Glomerular endothelial cell (primary cell): ENCODE measurements around the gene ZNF512B. TPM values are rescaled to one million over a fixed set of nuclear protein-coding genes. Genes with fewer than 3 reads are reported as not detected.
"Not testable (repeated sequence)": the region's sequence is repeated elsewhere in the genome, so short reads cannot be mapped to it uniquely, and the experiment has no call there.

Experiments used
- DNase-seq: peaks from one replicate; pipeline ENCODE4 v3.0.0-alpha.2; 2011; ENCODE audit warnings: low read depth, low spot score; ENCODE audit errors: extremely low read depth
- total RNA-seq: library from RNA; depleted of rRNA; stranded (reverse); fragments of >200 nt; gene quantifications from 2 replicates; pipeline ENCODE4 v1.2.3, GENCODE V29; 2015

The ZNF512B gene
- 15.9 and 24.3 TPM in 2 replicates for total RNA-seq

- no peak for DNase-seq
Observed at GRCh38 chr20:63969838-63970713, at the start of gene ZNF512B. Gene ZNF512B, minus strand, starts transcription at chr20:63969930. Its CDS starts 1,980 bp downstream, at chr20:63967950.

- DNase-seq = no peak
Observed at GRCh38 chr20:64015635-64016034, 45.9 kb upstream of the ZNF512B start.

- not testable (repeated sequence) for DNase-seq
Observed at GRCh38 chr20:64012385-64013154, 42.8 kb upstream of the ZNF512B start.

GRCh38 chr20:64011366-64011779 lies 41.6 kb upstream of the ZNF512B start:
- no peak for DNase-seq

- DNase-seq = no peak
Observed at GRCh38 chr20:64010711-64011237, 41.0 kb upstream of the ZNF512B start.

- no peak for DNase-seq
Observed at GRCh38 chr20:64009811-64010387, 40.2 kb upstream of the ZNF512B start.

DNA sequence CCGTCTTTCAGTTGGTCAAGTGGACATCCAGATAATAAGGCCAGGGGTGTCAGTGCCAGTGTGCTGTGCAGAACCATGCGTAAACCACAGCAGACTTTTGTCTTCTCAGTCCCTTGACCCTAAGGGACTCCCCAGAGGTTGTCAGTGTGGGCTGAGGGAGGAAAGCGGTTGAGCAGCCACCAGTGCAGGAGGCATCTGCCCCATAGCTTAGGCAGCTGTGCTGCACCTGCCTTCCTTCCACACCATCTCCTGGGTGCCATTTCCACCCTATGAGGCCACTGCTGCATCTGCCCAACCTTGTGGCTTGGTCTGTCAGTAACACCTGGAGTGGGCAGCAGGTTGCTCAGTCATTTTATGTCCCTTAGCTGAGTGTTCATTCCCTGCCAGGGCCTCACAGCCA lies 37.2 kb upstream of the ZNF512B start:
- DNase-seq = no peak

DNA sequence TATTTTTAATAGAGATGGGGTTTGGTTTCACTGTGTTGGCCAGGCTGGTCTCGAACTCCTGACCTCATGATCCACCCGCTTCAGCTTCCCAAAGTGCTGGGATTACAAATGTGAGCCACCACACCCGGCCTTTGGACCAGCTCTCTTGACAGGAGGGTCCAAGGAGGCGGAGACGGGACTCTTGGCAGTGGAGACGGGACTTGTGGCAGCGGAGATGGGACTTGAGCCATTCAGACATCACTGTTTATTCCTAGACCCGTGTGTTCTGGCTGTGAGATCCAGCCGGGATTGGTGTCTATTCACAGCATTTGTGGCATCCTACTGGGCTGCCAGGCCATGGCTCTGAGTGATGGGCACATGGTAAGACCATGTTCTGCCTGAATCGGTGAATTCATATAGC lies 36.8 kb upstream of the ZNF512B start:
- DNase-seq = no peak

- DNase-seq = no peak
Observed at GRCh38 chr20:64005394-64005793, 35.7 kb upstream of the ZNF512B start.

GRCh38 chr20:64003960-64004725 lies 34.4 kb upstream of the ZNF512B start:
- DNase-seq = no peak

DNA sequence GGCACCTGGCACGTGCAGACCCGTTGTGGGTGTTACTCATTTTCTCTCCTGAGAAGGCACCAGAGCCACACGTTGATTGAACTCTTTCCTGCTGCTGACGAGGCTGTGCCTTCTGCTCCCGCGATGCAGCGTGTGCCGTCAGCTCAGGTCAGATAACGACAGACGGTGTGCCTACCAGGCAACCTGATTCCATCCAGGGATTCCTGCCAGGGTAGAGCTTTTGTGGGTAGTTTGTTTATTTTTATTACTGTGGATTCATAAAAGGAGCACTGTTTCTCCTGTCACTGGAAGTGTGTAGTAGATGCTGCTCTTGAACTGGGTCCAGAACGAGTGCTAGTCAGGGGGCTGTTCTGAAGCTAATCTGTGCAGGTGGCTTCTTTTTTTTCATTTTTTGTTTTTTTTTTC lies 31.9 kb upstream of the ZNF512B start:
- DNase-seq = no peak

DNA sequence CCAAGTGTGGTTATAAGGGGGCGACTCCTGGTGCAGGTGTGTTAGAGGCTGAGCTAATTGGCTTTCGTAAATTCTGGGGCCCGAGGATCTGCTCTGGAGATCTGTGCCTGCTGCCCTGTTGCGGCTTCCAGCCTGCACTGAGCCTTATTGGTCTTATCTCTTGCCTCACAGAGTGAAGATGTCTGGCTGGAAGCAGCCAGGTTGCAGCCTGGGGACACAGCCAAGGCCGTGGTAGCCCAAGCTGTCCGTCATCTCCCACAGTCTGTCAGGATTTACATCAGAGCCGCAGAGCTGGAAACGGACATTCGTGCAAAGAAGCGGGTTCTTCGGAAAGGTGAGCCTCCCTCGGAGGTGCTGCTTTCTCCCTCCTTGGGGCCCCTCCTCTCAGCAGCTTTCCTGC lies 31.2 kb upstream of the ZNF512B start:
- DNase-seq = no peak

DNA sequence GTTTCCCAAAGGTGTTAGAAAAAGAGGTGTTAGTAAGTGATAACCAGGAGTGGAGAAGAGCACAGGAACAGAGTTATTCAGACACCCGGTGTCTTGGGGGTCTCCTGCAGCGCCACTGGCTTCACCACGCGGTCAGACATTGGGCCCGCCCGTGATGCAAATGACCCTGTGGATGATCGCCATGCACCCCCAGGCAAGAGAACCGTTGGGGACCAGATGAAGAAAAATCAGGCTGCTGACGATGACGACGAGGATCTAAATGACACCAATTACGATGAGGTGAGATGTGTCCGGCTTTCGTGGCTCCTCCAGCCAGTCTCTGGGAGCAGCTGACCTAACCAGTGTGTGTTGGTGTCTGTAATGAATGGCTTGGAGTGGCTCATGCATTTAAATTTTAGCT lies 13.2 kb upstream of the ZNF512B start:
- DNase-seq = no peak

GRCh38 chr20:63980806-63981728 lies 11.3 kb upstream of the ZNF512B start, which contains the start of gene PRPF6:
Gene PRPF6, plus strand, starts transcription at chr20:63981132. Its CDS starts 114 bp downstream, at chr20:63981246.
- DNase-seq = peak; percentile 55

GRCh38 chr20:63980317-63980805 lies 10.6 kb upstream of the ZNF512B start:
- no peak for DNase-seq

DNA sequence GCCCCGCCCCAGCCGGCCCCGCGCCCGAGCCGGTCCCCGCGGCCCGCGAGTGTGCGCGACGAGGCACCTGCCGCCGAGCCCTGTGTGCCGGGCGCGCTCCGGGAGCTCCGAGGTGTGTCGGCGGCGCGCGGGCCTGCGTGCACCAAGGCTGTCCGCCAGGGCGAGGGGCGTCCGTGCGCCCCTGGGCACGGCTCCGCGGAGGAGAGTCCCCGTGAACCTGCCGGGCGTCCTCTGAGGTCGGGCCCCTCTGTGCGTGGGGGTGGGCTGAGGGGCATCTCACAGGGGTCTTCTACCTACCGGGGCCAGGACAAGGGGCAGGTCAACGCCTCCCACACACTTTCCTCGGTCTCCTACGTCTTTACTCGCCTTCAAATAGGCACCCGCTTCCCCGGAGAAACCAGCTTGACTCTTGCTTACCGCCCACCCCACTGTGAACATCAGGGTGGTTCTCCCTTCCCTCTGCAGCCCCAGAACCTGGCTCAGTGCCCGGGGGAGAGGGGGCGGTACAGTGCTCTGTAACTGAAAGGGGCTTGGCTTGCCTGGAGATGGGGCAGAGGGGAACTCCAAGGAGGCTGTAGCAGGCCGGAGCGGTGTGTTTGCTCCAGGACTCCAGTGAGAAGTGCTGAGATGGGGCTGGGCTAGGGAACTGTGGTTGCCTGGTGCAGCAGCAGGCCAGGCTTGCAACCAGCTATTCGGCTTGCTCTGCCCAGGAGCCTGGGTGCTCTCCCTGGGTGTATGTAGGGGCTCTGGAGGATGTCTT lies 10.0 kb upstream of the ZNF512B start, which contains the start of gene SAMD10:
TSS of gene SAMD10 (minus strand) at position 86 of the 760 bp plus-strand sequence. CDS start 175 bp downstream, outside the sequence.
- DNase-seq = no peak

GRCh38 chr20:63979229-63979556 lies 9.5 kb upstream of the ZNF512B start:
- no peak for DNase-seq
